Renal cortex interstitium (tissue), 11 donors: ENCODE results near the gene CDH5. TPM values are rescaled to one million over a fixed set of nuclear protein-coding genes. Genes with fewer than 3 reads are reported as not detected.

Experiments used
- DNase-seq, 11 donors: peaks; one replicate each; pipeline ENCODE4 v3.0.0-alpha.2; 2013; ENCODE audit warnings: low read depth in 9 of 11, low spot score in 4 of 11; ENCODE audit errors: extremely low read depth in 1 of 11
- polyA plus RNA-seq, 3 donors: library from polyadenylated mRNA; unstranded; fragments of 120-200 nt; gene quantifications; one replicate each; pipeline ENCODE4 v1.2.1, GENCODE V29; 2013; ENCODE audit not compliant: insufficient read length in 3 of 3

CDH5 gene
- polyA plus RNA-seq, 3 donors = 55.8 to 66.3 (median 62.2) TPM

DNA sequence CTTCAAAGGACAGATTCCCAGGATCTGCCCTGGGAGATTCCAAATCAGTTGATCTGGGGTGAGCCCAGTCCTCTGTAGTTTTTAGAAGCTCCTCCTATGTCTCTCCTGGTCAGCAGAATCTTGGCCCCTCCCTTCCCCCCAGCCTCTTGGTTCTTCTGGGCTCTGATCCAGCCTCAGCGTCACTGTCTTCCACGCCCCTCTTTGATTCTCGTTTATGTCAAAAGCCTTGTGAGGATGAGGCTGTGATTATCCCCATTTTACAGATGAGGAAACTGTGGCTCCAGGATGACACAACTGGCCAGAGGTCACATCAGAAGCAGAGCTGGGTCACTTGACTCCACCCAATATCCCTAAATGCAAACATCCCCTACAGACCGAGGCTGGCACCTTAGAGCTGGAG is 840 bp upstream of the CDH5 start:
- peak in 1 of 11 donors; percentile 39 for DNase-seq

DNA sequence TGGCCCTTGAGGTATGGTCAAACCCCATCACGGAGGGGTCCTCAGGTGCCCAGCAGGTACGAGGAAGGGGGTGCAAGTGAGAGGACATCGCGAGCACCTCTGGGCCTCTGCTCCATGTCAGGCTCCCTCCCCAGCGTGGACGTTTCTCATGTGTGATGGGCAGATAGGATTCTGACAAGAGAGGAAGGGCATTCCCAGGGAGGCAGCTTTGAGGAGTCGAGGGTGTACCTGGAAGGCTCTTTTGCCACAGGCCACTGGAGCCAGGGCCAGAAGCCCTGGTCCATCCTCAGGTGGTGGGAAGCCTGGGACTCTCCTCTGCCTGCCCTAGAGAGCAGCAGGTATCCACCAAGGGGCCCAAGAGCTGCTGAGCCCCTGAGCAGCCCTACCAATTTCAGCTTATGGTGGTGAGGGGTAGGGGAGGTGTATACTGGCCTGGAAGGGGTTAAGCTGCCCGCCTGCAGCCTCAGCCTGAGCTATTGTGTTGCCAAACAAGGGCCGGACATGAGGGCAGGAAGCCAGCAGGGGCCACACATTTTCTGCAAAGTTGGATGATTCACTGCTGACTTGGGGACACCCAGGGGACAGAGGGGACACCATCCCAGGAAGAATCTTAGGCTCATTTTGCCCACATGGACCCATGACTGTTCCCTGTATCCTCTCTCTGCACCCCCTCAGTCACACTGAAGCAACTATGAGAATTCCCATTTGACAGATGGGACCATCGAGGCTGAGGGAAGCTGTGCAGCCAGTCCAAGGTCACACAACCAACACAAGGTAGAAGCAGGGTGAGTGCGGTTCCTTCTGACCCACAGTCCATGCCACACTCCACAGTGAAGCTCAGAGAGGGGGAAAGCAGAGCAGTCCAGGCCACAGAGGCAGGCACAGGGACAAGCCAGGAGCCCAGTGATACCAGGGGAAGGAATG is 1.7 kb downstream of the CDH5 start:
- no peak for DNase-seq

DNA sequence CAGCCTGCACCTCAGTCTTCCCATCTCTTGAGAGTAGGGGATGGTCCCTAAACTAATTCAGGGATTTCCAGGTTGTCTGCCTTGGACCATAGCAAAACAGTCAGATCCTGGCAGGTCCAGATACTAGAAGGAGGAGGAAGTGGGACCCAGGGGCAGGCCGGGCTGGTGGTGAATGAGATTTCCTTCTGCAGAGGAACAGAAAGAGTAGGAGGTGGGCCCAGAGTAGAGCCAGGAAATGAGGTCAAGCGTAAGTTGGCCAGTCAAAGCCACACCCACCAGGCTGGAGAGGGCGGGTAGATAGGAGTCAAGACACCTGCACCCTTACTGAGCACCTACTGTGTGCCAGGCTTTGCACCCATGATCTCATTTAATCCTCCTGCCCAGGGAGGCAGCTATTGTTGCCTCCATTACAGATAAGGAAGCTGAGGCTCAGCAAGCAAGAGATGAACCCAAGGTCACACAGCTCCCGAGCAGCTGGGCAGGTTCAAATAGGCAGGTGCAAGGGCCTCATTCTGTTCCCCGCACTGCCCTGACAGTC is 2.6 kb downstream of the CDH5 start:
- DNase-seq = no peak

DNA sequence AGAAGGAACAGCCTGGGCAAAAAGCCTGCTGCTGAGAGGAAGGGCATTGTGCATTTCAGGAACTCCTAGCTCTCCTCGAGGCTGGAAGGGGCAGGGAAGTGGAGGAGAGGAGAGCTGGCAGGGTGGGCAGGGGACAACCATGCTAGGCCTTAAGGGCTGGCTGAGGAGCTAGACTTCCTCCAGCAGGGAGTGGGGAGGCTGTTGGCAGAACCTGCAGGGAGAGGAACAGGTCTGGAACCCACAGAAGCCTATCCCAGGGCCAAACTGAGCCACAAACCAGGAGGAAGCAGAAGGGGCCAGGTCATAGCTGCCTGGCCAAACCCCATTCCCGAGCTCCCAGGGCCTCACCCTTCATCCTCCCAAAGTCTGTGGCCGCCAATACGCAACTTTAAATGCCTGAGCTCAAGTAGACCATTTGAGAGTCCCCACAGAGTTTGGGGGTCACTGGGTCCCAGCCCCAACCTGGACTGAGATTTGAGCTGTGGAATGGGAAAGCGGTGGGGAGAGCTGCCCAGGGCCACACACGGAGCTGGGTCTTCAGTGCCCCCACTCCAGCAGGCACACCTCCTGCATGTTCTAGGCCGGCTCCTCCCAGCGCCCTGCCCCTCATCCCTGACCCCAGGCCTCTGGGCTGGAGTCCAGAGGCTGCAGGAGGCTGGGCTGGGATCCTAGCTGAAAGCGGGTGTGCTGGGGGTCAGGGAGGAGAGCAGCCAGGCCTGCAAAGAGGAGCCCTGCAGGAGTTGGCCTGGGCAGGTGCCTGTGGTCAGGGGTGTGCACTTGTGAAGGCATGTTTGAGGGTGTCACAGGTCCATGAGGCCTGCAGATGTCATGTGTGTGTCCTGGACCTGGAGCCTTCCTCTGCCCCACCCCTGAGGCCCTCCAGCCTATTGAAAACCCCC is 4.5 kb downstream of the CDH5 start:
- DNase-seq = no peak

DNA sequence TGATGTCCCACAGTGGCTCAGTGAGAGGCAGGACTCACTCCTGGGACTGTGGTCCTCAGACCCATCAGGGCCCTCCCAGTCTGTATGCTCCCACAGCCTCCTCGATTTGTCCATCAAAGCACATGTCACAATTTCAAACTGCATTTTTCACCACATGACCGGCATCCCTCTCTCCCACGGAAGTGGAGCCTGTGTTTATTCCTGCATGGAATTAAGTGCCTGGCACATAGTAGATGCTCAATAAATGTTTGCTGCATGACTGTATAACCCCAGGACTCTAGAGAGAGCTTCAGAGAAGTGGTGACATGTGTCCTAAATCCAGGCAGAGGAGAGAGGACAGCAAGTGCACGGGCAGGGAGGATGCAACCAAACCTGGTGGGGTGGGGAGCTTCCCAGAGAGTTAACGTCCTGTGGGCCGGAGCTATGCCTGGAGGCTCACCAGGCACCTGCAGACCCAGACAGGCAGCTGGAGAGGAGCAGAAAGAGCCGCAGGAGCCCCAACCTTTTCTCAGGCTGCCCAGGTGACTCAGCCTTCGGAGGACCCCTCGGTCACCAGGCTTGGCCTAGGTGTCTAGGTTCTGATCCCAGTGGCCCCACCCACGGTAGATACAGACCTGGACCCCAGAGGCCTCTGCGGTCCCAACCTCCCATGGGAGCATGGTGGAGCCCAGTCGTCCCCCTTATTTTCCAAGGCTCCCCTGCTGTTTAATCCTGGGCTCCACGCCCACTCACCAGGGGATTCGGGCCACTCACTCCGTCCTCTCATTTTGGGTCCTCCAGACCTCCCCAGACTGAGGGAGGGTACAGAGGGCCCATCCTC is 5.8 kb downstream of the CDH5 start:
- no peak for DNase-seq

DNA sequence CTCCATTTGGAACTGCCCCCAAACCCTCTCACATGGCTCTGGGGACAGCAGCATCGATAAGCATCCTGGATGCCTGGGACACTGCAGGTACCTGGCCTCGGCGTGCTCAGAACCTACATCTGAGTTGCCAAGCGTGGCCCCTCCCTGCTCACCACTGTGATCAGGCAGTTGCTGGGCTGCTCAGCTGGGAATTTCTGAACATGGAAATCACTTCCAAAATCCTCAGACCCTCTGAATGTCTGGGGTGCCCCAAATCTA is 6.3 kb downstream of the CDH5 start:
- DNase-seq = no peak

DNA sequence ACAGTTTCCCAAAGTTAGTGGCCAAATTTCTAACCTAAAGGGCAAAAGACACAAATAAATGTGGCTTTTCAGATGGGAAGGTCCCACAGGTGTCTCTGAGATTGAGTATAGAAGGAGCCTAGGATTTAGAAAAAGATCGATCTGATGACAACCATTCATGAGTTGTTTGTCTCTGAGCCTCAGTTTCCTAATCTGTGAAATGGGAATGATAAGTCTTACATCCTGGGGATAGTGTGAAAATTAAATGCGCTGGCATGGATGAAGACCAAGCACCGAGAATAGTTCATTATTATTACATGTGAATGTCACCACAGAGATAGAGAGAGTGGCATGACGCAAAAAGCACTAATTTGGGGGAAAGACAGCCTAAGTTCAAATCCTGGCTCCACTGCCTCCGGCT is 7.2 kb downstream of the CDH5 start:
- DNase-seq = no peak

DNA sequence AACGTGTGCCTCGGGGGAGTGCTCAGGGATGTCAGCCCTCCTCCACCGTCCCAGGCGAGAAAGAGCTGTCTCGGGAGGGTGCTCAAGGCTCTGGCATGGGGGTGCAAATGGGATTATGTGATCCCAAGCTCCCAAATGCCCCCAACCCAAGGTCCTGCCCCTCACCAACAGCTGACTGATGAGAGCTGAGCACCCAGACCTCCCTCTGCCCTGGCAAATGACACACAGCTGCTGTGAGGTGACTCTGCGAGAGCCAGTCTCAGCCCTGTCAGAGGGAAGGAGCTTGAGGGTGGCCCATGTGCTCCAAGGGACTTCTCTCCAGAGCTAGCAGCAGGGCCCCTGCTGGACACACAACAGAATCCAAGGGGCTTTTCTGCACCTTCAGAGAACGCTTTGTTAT is 7.7 kb downstream of the CDH5 start:
- DNase-seq = no peak

DNA sequence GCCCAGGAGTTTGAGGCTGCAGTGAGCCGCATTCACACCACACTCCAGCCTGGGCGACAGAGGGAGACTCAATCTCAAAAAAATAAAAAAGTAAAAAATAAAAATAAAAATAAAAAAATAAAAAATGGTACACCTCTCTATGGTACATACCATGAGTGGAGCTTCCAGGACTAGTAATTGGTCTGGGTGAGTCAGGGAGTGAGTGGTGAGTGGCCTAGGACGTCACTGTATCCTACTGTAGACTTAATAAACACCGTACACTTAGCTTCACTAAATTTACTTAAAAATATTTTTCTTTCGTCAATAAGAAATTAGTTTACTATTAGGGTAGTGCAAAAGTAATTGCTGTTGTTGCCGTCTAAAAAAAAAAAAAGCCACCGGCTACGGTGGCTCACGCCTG is 9.0 kb downstream of the CDH5 start:
- DNase-seq = no peak

DNA sequence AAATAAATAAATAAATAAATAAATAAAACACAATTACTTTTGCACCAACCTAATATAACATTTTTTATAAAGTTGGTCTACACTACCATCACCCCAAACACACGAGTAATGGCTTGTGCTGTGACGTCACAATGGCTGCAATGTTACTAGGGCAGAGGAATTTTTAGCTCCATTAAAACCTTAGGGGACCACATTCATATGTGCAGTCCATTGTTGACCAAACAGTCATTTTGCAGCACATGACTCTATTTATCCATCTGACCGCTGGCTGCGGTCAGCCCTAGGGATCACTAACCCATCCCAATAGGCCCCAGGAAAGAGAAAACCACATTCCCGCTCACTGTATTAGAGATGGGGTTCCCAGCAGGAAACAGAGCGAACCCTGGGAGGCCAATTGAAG is 9.6 kb downstream of the CDH5 start:
- DNase-seq = no peak

DNA sequence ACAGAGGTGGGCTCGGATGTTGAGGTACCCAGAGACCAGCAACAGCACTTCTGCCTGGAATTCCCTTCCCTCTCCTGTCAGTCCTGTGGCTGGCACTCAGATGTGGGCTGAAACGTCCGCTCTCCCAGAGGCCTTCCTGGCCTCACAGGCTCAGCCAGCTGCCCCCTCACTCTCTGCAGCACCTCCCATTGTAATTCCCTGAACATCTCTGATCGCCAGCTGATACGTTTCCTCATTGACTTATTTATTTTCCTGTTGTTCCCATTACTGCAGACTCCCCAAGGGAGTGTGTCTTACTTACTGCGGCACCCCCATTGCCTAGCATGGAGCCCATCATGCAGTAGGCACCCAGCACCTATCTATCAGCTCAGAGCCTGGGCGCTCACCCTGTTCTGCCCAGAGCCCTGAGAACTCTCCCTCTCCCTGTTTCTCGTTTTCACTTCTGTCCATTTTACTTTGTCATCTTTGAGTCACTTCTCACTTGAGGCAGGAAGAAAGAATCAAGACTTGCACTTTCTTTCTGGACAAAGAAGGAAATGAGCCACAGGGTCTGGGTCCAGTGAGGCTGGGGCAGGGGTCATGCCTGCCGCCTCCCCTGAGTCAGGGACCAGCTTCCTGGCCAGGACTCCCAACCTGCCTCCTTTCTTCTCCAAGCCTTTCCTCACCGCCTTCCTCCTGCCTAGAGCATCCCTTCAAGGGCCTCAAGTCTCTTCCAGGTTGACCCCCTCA is 10.2 kb downstream of the CDH5 start:
- no peak for DNase-seq

DNA sequence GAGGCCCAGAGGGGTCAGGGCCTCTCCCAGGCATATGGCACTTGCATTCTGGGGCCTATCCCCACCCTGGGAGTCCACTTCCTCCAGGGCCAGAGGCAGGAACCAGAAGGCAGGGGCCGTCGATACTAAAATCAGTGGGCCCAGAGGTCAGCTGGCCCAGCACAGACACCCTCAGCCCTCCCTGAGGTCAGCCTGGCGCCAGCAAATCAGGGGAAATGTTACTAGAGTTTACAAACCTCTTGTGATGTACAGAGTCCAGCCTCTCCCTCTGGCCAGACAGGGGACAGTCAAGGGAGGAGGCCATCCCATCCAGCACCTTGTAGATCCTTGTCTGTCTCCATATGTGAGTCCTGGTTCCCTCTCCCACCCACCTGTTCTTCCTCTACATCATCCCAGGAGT is 10.8 kb downstream of the CDH5 start:
- DNase-seq = no peak

DNA sequence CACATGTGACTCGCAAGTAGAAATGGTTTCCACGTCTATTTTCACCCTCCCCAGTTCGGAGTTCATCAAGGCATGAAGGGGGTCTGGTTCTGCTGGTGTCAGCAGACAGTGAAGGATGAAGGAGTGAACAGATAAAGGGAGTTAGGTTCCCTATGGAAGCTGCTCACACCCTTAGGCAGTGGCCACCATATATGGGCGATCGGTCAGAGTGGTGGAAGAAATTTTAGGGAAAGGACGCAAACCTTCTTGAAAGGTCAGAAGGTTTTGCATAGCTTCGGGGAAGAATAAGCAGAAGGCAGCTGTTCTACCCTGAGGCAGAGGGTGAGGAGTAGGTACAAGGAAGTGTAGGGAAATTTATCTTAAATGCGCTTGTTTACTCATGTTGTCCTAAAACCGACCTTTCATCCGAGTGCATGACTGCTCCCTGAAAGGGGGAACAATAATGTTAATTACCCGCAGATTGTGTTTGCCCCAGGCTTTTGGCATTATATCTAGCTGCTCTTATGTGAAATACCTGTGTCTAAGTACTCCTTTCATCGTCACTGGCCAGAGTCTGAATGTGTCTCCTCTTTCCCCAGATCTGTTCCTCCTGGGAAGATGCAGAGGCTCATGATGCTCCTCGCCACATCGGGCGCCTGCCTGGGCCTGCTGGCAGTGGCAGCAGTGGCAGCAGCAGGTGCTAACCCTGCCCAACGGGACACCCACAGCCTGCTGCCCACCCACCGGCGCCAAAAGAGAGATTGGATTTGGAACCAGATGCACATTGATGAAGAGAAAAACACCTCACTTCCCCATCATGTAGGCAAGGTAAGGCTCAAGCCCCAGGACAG is 12.5 kb downstream of the CDH5 start:
- DNase-seq = no peak

DNA sequence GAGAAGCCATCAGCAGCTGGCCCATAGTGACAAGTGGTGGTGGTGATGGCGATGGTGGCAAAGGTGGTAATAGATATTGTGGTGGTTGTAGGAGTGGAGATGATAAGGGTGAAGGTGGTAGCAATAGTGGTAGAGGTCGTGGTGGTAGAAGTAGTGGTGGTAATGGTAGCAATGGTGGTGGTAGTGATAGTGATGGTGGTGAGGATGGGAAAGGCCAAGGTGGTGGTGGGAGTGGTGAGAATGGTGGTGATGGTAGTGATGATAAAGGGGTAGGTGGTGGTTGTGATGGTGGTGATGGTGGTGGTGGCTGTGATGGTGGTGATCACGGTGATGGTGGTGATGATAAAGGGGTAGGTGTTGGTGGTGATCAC is 13.1 kb downstream of the CDH5 start:
- DNase-seq = no peak

DNA sequence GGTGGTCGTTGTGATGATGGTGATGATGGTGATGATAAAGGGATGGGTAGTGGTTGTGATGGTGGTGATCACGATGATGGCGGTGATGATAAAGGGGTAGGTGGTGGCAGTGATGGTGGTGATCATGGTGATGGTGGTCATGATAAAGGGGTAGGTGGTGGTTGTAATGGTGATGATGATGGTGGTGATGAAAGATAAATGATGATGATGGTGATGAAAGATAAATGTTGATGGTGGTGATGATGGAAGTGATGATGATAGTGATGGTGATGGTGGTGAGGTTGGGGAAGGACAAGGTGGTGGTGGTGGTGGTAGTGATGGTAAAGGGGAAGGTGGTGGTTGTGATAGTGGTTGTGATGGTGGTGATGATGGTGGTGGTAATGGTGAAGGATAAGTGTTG is 13.9 kb downstream of the CDH5 start:
- DNase-seq = no peak

DNA sequence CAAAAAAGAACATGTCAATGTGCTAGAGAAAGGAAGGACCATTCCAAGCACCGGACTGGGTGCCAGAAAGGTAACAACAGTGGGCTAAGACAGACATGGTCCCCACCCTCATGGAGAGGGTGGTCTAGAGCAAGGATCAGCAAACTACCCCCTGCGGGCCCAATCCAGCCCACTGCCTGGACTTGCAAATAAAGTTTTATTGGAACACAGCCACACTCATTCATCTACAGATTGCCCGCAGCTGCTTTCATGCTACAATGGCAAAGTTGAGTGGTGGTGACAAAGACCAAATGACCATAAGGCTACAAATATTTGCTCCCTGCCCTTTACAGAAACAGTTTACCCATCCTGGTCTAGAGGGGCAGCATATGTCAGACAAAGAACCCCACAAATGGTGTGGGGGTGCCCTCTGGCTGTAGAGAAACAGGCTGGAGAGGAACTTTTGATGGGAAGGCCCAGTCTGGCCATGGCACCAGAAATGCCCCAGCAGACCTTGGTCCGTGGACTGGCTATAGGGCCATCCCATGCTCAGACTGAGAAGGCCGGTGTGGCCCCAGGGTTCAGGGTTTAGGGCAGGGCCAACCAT is 15.2 kb downstream of the CDH5 start:
- DNase-seq = no peak

DNA sequence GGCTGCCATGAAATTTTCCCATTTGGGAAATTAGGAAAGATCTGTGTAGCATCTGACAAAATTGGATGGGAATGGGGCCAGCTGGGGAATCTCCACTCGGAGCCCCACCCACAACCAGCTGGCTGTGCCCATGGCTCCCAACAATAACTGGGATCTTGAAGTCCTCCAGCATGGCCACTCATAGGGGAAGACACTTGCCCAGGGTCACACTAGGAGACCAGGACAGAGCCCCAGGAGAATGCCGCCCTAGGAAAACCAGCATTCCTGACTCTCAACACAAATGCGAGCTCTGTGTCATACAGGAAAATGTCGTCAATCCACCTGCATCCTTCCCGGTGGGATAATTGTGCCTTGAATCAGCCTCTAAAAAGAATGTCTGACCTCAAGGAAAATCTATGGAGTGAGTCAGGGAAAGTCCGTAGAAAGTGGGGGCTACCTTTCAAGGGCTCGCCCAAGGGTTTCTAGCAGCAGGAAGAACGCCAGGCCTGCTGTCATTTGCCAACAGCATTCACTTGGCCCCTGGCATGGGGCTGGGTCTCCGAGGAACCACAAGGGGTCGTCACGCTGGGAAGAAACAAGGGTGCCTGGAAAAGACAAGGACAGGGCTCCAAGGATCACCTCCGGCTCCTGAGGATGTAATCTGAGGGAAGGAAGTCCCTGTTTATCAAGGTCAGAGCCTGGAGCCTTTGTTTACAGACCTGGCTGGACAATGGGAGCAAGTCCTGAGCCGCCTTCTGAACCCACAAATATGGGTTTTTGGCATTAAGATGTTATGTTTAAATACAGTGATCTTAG is 15.9 kb downstream of the CDH5 start:
- no peak for DNase-seq
